IPS-NIHi11 (cell line): ENCODE data around the gene EFHC1.

Experiments
- DNase-seq: peaks from one replicate; pipeline ENCODE4 v3.0.0; 2012; ENCODE audit warnings: mixed read lengths, low spot score

EFHC1 gene

DNA sequence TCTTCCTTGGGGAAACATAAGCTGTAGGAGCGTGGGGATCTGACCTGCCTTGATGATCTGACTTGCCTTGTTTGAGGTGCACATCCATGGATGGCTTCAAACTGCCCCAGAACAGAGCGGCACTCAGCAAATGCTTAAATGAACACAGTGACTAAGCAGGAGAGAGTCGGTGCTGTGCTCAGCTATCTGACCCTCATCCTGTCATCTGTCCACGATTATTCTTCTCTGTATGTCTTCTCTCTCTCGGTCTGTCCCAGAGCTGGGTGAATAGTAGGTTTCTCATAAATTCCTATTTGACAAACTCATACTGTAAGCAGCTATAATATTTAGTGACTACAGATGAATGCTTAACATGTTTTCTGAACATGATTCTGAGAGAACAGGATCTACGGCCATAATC lies 119.5 kb downstream of the EFHC1 start:
- DNase-seq, result no peak

DNA sequence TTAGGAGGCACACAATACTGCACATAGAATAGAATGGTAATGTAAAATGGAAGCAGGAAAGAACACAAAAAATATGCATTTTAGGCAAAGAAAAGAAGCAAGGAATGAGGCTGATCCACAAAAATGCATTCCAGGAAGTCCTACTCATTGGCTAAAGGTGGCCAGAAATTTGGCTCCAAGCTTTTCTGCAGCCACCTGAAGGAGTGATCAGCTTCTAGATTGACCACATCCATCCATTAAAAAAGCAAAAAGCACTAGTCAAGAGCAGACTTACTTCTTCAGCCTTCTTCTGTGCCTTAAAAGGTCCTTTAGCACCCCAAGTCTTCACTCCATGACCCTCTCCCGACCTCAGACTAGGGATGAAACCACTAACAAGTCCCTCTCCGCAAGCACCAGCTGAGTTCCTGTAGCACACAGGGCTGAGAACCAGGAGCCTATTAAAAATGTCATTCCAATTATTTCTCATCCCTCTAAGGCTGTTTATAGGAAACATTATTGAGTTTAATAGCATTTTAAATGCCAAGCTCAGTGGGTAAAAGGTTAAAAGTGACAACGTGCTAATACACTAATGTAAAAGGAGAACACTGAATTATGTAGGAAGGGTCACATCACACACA lies 120.3 kb downstream of the EFHC1 start:
- DNase-seq, result no peak

DNA sequence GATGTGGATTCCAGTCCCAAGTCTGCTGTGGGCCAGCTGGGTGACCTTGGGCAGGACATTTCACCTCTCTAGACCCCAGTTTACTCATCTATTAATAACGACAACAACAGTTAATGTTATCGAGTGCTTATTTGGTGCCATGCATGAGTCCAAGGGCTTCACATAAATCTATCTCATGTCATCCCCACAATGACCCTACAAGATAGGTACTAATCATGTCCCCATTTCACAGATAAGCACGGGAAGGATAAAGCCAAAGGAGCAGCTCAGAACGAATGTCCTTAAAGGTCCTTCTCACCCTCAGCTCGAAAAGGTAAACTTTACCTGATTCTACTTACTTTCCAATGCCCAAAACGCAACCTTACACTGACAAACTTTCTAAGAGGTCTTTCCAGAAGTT lies 121.0 kb downstream of the EFHC1 start:
- no peak for DNase-seq

DNA sequence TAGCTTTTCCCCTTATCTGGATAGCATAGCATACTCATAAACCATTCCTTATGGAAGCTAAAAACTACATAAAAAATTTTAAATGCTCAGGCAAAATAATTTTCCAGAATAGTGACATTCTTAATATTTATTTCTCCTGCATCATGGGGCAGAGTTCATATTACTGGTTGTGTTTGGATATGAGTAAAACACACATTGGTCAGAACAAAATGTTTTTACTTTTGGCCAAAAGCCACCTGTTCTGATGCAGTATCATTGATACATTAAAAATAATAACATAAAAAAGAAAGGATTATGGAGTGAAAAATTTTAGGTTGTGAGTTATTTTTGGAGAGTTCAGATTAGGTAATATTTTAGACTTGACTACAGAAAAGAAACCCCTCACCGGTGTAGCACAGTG lies 123.1 kb downstream of the EFHC1 start:
- no peak for DNase-seq

DNA sequence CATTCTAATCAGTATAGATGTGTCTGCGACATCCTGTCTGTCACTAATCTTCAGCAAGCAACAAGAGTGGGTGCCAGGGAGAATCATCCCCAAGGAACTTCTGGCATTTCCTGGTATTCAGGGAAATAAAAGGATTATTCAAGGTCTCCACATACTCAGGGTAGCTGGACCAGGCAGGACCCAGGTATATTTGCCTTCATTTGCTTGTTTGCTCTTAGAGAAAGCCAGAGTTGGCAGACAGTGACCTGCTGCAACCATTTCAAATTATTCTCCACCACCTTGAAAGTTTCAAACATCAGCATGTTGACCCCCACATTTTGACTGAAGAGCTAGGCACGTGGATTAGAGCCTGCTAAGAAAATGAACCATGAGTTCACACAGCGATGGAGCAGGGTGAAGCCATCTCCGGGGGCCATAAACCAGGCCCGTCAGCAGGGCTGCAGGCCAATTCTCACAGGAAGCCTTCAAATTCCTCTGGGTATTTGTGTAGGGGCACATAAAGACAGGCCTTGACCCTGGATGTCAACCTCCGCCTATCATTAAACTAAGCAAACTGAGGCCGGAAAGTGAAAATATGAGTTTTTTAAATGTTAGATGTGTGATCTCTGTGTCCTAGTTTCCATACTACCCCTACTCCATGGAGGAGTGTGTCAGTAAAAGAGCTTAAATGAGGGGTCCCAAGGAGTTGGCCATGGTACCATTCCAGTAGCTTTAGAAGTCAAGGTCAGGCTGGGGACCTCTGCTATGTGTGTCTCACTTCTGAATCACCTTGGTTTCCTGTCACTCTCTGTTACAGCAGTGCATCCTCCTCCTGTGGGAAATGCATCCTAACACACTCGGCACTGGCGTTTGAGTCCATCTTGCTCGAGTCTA lies 123.8 kb downstream of the EFHC1 start:
- no peak for DNase-seq

DNA sequence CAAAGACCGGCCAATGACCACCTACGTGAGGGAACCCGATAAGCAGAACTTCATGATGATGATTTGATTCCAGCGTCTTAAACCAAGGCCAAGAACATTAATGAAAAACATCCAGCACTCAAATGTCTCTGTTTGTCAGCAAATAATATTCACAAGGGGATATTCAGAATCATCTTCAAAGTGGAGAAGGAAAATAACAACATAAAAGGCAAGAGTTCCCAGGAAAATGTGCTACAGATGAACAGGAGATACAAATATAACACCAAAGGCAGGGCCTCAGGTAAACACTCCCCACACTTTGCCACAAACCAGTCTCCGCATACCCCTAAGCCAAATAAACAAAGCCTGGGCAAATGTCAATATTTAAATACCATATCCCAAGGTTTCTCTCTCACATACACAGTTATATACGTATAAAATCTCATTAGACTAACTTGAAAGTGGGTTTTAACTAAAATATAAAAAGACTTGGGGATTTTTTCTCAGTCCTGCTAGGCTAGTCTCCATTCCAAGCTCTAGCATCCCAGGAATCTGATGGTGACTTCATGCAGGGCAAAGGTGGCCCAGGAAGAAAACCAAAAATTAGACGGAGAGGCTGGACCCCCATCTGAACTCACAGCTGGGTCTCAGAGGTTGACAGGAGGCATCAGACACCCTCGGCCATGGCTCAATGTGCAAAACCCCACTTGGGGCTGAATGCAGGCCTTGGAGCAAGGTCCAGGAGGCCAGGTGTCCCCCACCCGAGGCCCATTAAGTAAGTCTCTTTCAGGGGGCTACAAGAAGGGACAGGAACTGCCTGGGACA lies 124.7 kb downstream of the EFHC1 start:
- no peak for DNase-seq

DNA sequence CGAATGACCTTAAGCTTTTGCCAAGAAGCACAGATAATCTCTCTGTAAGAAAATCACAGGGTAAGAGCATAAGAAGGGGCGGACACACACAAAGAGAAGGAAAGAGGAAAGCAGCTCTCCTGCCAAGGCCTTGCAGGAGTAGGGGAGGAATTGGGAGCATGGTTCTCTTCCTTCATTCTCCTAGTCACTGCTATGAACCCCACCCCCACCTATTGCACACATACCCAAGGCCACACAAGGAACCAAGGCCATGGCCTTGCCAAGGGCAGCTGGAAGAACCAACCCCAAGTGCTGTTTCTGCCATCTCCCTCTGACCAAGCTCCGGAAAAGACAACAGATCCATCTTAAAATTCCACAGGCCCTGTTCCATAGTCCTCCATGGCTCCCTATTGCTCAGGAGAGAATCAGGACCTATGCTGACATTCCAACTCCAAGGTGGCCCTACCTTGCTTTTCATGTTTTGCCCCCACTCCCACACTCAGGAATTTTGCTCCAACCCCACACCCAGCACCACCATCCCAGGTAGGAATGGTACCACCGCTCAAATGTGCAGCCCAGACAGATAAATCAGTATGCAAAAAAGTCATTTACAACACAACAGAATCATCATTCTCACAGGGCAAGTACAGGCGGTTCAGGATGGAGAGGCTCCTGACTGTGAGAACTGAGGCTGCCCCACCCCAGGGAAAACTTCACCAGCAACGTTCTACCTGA lies 125.4 kb downstream of the EFHC1 start:
- DNase-seq, result no peak

DNA sequence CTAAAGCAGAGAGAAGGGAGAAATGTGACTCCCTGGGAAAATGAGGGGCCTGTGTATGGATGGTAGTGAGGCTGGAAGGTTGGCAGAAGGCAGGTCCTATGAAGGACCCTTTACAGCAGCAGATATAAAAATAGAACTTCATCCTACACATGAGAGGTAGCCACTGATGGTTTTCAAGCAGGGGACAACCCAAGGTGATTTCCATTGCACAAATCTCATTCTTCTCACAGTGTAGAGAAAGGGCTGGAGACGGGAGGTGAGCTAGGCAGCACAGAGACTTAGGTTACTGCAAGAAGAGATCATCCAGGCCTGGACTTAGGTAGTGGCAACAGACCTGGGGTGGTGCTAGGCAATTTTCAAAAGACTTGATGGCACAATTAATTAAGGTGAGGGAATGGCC lies 126.0 kb downstream of the EFHC1 start:
- DNase-seq, result no peak

DNA sequence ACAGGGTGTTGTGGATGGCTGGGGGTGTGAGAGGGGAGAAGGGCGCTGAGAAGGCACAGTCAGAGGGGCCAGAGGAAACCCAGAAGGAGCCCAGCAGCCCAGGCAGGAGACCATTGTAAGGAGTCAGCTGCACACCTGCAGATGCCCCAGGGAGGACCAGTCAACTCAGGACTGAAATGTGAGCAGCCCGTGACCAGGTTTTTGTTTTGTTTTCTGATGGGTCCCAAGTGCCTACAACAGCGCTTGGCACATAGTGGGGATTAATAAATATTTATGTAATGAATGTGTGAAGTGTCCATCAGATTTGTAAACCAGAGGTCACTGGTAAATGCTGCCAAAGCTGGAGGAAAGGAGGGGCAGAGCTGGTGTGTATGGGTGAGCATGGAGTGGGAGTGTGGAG lies 126.5 kb downstream of the EFHC1 start:
- no peak for DNase-seq

DNA sequence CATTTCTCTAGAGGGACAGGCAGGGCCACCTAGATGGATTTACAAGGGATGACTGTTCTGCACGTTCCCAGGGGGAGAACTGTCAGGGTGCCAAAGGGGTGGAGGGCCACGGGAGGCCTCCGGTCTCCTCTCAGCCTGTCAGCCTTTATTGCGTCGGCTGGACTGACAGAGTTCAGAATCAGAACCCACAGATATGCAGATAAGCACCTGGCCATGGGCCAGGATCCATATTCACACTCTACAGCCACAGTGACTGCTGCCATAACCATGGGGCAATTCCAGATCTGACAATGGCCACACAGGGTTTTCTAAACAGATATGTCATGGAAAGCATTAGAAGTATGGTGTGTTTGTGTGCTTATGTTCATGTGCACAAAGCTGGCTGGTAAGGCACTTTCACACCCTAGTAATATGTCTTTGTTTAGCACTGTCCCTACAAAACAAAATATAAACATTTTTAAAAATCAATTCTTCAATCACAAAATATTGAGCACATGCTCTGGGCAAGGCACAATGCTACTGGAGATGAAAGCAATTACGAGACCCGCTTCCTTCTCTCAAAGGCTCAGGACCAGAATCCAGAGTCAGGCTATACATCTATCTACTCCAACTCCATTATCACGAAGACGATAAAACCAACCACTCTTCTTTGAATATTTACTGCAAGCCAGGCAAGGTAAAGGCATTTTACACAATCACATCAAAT lies 127.7 kb downstream of the EFHC1 start:
- DNase-seq, result no peak

DNA sequence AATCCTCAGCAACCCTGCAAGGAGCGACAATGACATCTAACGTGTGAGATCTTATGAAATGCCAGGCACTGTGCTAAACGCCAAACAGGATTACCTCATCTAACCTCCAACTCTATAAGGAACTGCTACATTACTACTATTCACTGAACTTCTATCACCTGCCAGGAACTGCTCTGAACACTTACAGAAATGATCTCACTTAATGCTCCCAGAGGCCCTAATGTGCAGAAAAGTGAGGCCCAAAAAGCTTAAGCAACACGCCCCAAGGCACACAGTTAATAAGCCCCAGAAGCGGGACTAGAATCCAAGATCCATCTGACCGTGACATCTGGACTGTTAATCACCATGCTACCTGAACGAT lies 128.2 kb downstream of the EFHC1 start:
- no peak for DNase-seq

DNA sequence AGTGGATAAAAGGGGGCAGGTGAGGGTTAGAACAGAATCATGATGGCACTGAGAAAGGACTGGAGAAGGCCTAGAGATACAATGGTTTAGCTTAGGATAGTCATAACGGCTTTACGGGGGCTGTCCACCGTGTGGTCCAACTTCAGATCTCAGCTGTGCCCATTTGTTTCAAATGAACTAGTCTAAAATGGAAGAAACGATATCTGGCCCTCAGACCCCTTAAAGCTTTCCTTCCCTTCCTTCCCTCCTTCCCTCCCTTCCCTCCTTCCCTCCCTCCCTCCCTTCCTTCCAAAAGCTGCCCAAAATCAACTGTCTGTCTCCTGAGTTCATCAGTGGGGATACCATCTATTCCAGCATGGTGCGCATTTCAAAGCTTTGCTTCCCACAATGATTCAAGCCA lies 128.9 kb downstream of the EFHC1 start:
- DNase-seq, result no peak

DNA sequence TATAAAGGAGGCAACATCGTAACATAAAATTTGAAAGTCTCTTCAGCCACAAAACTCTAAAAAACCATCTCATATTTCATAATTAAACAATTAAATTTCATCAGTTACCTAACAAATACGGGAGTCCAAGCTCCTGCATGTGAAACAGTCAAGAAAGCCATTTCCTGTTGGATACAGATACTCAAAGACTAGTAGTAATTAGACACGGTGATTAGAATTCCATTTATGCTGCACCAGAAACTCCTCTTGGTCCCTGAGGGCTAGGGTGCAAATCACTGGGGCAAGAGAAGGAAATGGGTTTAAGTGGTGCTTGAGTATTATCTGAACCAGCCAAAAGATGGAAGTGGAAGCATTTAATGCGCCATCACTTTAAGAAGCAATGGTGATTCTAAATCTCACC lies 129.3 kb downstream of the EFHC1 start:
- no peak for DNase-seq

DNA sequence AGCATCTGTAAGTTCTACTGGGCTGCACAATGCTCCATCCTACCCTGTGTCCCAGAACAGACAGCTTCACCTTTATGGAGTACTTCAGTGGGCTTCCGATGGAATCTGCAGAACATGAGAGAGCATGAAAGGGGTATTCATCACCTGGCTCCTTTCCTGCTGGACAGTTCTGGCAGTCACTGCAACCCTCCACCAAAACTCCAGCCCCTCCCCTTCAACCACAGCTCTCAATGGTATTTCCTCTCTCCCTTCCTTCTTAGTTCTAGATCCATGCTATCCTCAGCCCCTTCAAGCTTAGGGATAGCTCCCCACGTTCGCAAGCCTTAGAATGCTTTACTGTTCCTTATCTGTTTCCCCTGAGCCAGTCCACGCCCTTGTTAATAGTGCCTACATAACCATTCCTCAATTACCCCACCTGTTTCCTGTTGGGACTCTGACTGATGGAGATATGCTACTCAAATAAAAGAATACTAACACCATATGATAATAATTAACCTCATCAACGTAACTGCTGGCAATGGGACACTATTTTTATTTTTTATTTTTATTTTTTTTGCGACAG lies 130.0 kb downstream of the EFHC1 start:
- DNase-seq, result no peak

DNA sequence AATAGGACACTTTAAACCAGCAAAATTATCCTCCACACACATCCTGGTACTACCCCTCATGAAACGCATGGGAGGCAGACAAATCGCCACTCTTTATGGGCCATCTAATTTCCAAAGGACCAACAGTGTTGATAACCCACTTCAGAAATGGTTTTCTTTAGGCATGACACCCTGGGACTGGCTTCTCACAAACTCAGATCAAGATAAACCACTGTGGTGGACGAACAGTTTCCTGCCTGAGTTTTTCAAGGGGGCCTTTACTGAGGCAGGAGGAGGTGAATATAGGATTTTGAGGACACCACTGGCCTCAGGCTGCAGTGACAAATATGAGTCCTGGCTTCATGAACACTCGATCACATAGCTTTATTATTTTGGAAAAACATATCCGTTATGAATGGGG lies 130.7 kb downstream of the EFHC1 start:
- no peak for DNase-seq

DNA sequence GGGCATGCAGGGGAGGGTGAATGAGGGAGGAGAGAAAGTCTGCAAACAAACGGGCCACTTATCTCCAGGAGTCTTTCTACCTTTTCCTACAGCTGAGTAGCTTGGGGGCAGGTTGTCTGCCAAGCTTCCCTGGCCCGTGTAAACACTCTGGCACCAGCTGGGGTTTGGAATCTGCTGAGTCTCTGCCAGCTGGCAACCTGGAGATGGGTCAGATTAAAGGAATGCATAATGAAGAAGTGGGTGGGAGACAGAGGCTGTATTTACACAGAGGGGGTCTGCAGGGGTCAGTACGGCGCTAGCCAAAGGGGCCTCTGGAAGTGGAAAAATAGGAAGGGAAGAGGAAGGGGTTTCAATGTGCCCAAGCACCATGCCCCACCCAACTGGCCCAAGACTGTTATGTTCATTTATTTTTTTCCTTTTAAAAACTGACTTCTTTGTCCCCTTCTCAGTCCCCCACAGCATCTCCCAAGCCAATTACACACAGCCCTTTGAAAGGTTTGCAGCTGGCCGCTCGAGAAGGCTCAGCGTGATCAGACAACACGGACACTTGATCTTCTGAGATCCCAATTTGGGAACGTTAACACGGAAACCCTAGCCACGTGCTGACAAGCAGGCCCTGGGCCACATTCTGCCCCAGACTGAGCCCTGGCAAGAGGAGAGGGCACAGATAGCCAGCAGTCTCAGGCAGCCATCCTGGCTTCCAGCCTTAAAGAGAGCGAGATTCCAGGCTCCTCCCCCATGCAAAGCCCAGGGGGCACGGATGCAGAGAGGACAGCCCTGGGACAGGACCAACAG lies 131.5 kb downstream of the EFHC1 start:
- DNase-seq, result peak; percentile 64

DNA sequence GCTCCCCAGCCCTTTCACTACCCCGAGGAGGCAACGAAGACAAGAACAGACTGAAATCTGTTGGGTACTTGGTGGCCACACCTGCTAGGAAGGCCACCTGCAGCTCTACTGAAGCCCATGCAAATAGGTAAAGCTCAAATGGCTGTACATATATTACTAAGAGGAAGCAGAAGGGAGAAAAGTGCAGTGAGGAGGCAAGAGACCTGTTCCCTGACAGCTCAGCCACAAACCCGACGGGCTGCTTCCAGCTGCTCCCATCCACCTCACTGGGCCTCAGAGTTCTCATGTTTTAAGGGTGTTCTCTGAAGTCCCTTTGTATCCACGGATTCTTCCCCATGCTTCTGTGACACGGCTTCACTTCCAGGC lies 132.1 kb downstream of the EFHC1 start:
- DNase-seq, result no peak

DNA sequence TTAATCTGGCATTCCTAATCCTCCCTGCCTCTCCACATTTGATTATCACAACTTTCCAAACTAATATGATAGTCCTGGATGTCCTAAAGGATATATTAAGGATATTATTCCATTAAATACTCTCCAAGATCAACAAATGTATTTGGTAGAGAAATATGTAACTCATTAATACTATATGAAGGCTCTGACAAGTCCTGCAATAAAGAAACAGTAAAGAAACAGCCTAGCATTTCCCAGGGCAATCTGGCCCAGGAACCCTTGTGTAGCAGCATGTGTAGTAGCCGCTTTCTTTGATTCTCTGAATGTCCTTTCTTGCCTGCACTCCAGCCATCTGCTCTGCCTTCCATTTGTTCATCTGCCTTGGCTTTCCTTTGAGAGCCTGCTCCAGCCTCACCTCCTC lies 133.0 kb downstream of the EFHC1 start:
- DNase-seq, result no peak

DNA sequence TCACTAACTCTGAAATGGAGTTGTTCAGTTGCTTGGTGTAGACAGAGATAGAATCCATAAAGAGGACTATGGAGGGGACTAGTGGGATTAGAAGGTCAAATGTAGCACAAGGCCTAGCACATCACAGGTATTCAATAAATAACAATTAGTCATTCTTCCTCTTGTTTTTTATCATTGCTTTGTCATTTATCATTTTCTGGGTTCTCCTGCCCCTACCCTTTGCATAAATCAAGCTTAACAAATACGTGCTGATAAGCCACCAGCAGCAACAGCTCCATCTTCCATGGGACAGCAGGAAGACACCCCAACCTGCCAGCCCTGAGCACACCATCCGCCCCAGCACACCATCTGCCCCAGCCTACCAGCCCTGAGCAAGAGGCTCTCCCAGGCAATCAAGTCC lies 133.6 kb downstream of the EFHC1 start:
- DNase-seq, result no peak

DNA sequence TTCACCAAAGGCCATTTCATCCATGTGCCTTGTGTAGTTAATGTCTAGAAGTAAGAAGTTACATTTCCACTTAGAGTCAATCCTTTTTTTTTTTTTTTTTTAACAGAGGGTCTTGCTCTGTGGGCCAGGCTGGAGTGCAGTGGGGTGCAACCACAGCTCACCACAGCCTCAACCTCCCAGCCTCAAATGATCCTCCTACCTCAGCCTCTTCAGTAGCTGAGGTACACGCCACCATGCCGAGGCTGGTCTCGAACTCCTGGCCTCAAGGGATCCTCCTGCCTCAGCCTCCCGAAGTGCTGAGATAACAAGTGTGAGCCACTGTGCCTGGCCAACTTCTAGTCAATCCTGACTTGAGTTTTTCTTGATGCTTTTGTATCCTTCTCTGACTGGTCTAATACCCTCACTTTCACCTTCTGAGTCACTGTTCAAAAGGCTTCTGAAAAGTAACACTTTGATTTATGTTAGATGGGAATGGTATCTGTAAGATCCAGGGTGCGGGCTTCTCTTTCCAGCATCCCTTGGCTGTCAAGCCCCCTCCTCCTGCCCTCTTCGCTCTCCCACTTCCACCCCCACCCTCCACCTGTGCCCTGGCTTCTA lies 134.6 kb downstream of the EFHC1 start:
- DNase-seq, result no peak
